ENCODE data around the gene SAMD4A. TPM values are rescaled to one million over a fixed set of nuclear protein-coding genes. Genes with fewer than 3 reads are reported as not detected.
"Not testable (repeated sequence)": the region's sequence is repeated elsewhere in the genome, so short reads cannot be mapped to it uniquely, and the experiment has no call there.

Gene SAMD4A
- total RNA-seq, 2 experiments from 2014 or later: 3.6 to 3.9 TPM

GRCh38 chr14:54796961-54797360, 230.0 kb downstream of the SAMD4A start:
- CTCF ChIA-PET: interaction anchor here (1.2 to 1.3 kb wide), 2 partner anchors 9 to 21 kb away, joined by 3 to 4 read pairs; no protein-coding TSS in a partner anchor
- ATAC-seq (no peak), DNase-seq (no peak)
- H3K4me1 Mint-ChIP-seq (ENCODE audit: low read depth): no peaks in the 10 kb centered on the region
- H3K27me3 Mint-ChIP-seq (ENCODE audit: low read depth): peaks cover 27% of the 10 kb centered on the region
- H3K9me3 Mint-ChIP-seq (ENCODE audit: insufficient read depth): peaks cover 5% of the 10 kb centered on the region
- no peak overlapping the region for H3K27ac Mint-ChIP-seq
- POLR2A ChIA-PET: no interaction called here
- H3K36me3 Mint-ChIP-seq (ENCODE audit: low read depth): peaks cover 3% of the 10 kb centered on the region
- H3K4me3 Mint-ChIP-seq: no peak overlapping the region

DNA sequence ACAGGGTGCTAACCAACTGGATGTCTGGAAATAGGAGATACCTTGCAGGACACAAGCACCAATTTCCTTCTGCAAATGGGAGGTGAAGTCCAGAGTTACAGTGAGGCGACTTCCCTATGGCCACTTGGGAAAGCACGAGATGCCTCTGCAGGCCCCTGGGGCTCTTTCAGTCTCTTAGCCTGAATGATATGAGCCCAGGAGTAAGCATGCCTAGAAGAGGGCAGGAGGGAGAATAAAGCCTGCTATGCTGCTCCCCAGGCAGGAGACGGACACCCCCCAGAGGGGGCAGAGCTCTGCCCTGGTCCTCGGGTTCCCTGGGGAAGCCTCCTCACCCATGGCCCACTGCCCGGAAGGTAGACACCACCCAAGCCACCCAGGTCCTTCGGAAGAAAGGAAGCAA, 230.6 kb downstream of the SAMD4A start:
- H3K9me3 Mint-ChIP-seq (ENCODE audit: insufficient read depth): peaks cover 5% of the 10 kb centered on the region
- no peaks in the 10 kb centered on the region for H3K4me1 Mint-ChIP-seq (ENCODE audit: low read depth)
- H3K27me3 Mint-ChIP-seq (ENCODE audit: low read depth): peaks cover 33% of the 10 kb centered on the region
- H3K4me3 Mint-ChIP-seq: no peak overlapping the region
- CTCF ChIA-PET: no interaction called here
- DNase-seq (no peak), ATAC-seq (no peak)
- POLR2A ChIA-PET: no interaction called here
- no peak overlapping the region for H3K27ac Mint-ChIP-seq
- peaks cover 3% of the 10 kb centered on the region for H3K36me3 Mint-ChIP-seq (ENCODE audit: low read depth)

DNA sequence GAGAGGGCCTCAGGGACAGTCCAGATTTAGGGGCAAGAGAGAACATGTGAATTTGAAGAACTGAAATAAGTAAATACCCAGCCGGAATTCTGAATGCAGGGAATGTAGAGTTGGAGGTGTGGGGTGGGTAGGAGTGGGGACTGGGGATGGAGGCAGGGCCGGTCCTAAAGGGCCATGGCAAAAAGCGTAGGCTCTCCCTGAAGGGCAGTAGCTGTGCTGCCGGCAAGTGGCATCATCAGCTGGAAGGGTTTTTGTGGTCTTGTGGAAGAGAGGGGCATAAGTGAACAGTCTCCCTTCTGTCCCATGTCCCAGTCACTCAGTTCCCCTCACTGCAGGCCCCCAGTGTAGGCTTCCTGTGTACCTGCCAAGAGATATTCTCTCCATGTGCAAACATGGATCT, 231.1 kb downstream of the SAMD4A start:
- H3K36me3 Mint-ChIP-seq (ENCODE audit: low read depth): peaks cover 3% of the 10 kb centered on the region
- CTCF ChIA-PET: no interaction called here

DNA sequence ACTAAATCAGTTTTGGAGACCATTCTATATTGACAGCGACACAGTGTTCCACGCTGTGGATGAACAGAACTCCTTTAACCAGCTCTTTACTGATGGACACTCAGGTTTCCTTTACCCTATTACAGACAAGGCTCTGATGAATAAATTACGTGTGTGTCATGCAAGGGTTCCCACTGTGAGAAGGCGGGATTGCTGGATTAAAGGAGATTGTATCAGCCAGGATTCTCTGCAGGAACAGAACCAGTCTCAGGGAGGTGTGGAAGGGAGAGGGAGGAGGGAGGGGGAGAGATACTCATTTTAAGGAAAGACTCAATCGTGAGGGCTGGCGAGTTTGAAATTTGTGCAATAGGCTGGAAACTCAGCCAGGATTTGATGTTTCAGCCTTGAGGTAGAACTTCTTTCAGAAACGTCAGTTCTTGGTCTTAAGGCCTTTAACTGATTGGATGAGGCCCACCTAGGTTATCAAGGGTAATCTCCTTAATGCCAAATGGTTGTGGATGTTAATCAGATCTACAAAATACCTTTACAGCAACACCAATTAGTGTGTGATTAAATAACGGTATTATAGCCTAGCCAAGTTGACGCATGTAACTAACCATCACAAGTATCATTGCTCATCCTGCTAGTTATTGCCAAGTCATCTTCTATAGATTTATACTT, 231.7 kb downstream of the SAMD4A start:
- Mint-ChIP-seq H3K27me3 (ENCODE audit: low read depth) (peaks cover 33% of the 10 kb centered on the region), H3K27ac (no peak overlapping the region), H3K4me1 (ENCODE audit: low read depth) (no peaks in the 10 kb centered on the region), H3K36me3 (ENCODE audit: low read depth) (peaks cover 3% of the 10 kb centered on the region), H3K9me3 (ENCODE audit: insufficient read depth) (peaks cover 5% of the 10 kb centered on the region), H3K4me3 (no peak overlapping the region)
- CTCF ChIA-PET: interaction anchor here (1.4 kb wide), 1 partner anchor 234 kb away, joined by 3 read pairs; no protein-coding TSS in a partner anchor
- DNase-seq (no peak), ATAC-seq (no peak)
- POLR2A ChIA-PET: interaction anchor here (0.7 kb wide), 1 partner anchor 180 kb away, joined by 3 read pairs; no protein-coding TSS in a partner anchor

More for the DNA sequence above, 231.1 kb downstream of the SAMD4A start:
- Mint-ChIP-seq H3K9me3 (ENCODE audit: insufficient read depth) (peaks cover 5% of the 10 kb centered on the region), H3K27me3 (ENCODE audit: low read depth) (peaks cover 33% of the 10 kb centered on the region), H3K4me1 (ENCODE audit: low read depth) (no peaks in the 10 kb centered on the region), H3K27ac (no peak overlapping the region), H3K4me3 (no peak overlapping the region)
- POLR2A ChIA-PET: no interaction called here
- DNase-seq: no peak
- ATAC-seq: no peak

- ATAC-seq; POLR2A ChIA-PET; H3K4me1 Mint-ChIP-seq (ENCODE audit: low read depth); H3K4me3 Mint-ChIP-seq; H3K9me3 Mint-ChIP-seq (ENCODE audit: insufficient read depth); DNase-seq; H3K36me3 Mint-ChIP-seq (ENCODE audit: low read depth); H3K27ac Mint-ChIP-seq; CTCF ChIA-PET: not testable (repeated sequence)
- peaks cover 43% of the 10 kb centered on the region for H3K27me3 Mint-ChIP-seq (ENCODE audit: low read depth)
Measured at GRCh38 chr14:54801482-54801881, 234.6 kb downstream of the SAMD4A start.

DNA sequence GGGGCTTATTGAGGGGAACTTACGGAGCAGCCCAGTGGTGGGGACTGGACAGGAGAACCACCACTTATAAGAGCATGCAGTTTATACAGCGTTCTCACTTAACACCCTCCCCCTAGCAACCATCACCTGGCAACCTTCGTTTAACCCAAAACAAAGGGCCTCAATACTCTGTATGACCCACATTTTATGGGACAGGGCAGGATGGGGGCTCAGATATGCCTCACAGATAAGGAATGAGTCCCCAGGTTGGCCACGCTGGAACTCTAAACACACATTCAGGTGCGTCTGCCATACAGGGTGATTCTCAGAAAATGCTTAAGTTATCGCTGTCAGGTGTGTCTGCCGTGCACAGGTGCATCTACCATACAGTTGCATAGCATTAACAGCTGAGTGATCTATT, 236.5 kb downstream of the SAMD4A start:
- Mint-ChIP-seq H3K27ac (no peak overlapping the region), H3K4me3 (no peak overlapping the region), H3K9me3 (ENCODE audit: insufficient read depth) (no peaks in the 10 kb centered on the region), H3K36me3 (ENCODE audit: low read depth) (no peaks in the 10 kb centered on the region), H3K27me3 (ENCODE audit: low read depth) (peaks cover 39% of the 10 kb centered on the region), H3K4me1 (ENCODE audit: low read depth) (peaks cover 5% of the 10 kb centered on the region)
- ChIA-PET POLR2A (no interaction called here), CTCF (interaction anchor here (0.7 to 1.5 kb wide), 5 partner anchors 10 to 239 kb away, joined by 3 to 4 read pairs (median 3); no protein-coding TSS in a partner anchor)
- no peak for DNase-seq
- no peak for ATAC-seq

GRCh38 chr14:54803926-54804537, 237.1 kb downstream of the SAMD4A start:
- no peak for DNase-seq
- Mint-ChIP-seq H3K4me3 (no peak overlapping the region), H3K27me3 (ENCODE audit: low read depth) (peaks cover 39% of the 10 kb centered on the region), H3K27ac (no peak overlapping the region), H3K9me3 (ENCODE audit: insufficient read depth) (no peaks in the 10 kb centered on the region), H3K4me1 (ENCODE audit: low read depth) (peaks cover 5% of the 10 kb centered on the region), H3K36me3 (ENCODE audit: low read depth) (no peaks in the 10 kb centered on the region)
- ChIA-PET POLR2A (no interaction called here), CTCF (interaction anchor here (0.7 to 4.3 kb wide), 8 partner anchors 10 to 240 kb away, joined by 3 to 33 read pairs (median 6); partner anchors contain the start of gene SAMD4A)
- no peak for ATAC-seq

GRCh38 chr14:54804538-54805041, 237.7 kb downstream of the SAMD4A start:
- no peak overlapping the region for H3K4me3 Mint-ChIP-seq
- ATAC-seq (no peak), DNase-seq (no peak)
- peaks cover 5% of the 10 kb centered on the region for H3K4me1 Mint-ChIP-seq (ENCODE audit: low read depth)
- H3K36me3 Mint-ChIP-seq (ENCODE audit: low read depth): no peaks in the 10 kb centered on the region
- H3K9me3 Mint-ChIP-seq (ENCODE audit: insufficient read depth): no peaks in the 10 kb centered on the region
- ChIA-PET POLR2A (no interaction called here), CTCF (interaction anchor here (1.0 to 4.8 kb wide), 10 partner anchors 10 to 240 kb away, joined by 3 to 43 read pairs (median 7); partner anchors contain the start of gene SAMD4A)
- H3K27me3 Mint-ChIP-seq (ENCODE audit: low read depth): peaks cover 38% of the 10 kb centered on the region
- H3K27ac Mint-ChIP-seq: no peak overlapping the region

DNA sequence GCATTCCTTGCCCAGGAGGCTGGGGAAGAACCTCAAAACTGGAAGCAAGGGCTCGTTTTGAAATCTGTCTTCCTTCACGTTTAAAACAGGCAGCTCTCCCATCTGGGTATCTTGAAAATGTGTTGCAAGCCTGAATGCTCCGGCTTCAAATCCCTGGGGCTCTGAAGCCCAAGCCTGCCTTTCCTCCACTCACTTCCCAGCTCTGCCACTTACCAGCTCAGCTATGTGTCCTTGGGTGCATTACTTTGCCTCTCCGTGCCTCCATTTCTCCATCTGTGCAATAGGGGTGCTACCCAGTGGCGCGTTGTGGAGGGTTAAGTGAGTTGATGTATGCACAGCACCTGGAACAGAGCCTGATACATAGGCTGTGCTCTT, 238.1 kb downstream of the SAMD4A start:
- no peak for DNase-seq
- ATAC-seq: no peak
- Mint-ChIP-seq H3K9me3 (ENCODE audit: insufficient read depth) (no peaks in the 10 kb centered on the region), H3K27me3 (ENCODE audit: low read depth) (peaks cover 33% of the 10 kb centered on the region), H3K4me3 (no peak overlapping the region), H3K27ac (no peak overlapping the region), H3K4me1 (ENCODE audit: low read depth) (peaks cover 5% of the 10 kb centered on the region), H3K36me3 (ENCODE audit: low read depth) (no peaks in the 10 kb centered on the region)
- ChIA-PET CTCF (interaction anchor here (1.0 to 4.8 kb wide), 10 partner anchors 9 to 348 kb away, joined by 3 to 43 read pairs (median 7); partner anchors contain the start of gene SAMD4A), POLR2A (no interaction called here)

DNA sequence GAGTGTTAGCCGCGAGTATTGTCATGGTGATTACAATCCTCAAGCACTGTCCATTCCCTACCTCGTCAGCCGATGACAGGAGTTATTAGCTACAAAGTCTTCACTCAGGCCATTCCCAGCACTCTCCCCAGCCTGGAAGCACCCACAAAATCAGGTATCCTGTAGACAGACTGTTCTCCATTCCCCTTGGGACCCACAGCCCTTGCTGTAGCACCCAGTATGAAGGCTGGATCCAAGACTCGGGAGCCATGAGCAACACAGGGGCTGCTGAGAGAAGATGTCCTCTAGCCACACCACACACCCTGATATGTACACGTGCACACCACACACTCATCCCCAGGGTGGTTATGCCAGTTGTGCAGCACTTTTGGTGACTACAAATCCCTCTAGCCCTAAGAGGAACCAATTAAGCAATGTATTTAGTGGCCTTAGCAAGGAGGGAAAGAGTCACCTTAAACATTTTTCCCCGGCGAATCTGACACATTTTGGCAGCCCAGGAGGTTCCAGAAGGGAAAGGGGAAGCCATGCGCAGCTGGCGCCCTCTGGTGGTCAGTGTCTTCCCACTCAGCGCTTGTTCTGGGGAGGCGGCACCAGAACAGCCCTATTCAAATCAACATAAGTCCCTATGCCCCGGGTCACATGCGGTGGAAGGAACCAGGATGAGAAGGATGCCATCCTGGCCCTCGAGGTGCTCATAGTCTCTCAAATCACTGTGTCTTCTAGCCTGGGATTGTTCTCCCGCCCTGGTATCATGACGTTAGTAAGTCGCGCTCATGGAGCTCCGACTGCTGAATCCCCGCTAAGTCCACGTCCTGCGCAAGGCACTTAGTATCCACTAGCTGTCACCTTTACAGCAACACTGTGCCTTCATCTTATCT, 238.8 kb downstream of the SAMD4A start:
- H3K4me3 Mint-ChIP-seq: no peak overlapping the region
- ChIA-PET POLR2A (interaction anchor here (1.0 kb wide), 1 partner anchor 13 kb away, joined by 3 read pairs; no protein-coding TSS in a partner anchor), CTCF (interaction anchor here (0.6 to 4.8 kb wide), 20 partner anchors 9 to 347 kb away, joined by 3 to 43 read pairs (median 4); partner anchors contain the start of gene SAMD4A)
- H3K9me3 Mint-ChIP-seq (ENCODE audit: insufficient read depth): no peaks in the 10 kb centered on the region
- no peak overlapping the region for H3K27ac Mint-ChIP-seq
- H3K27me3 Mint-ChIP-seq (ENCODE audit: low read depth): peaks cover 29% of the 10 kb centered on the region
- DNase-seq (peak; percentile 83), ATAC-seq (peak; percentile 92)
- H3K4me1 Mint-ChIP-seq (ENCODE audit: low read depth): peaks cover 5% of the 10 kb centered on the region
- H3K36me3 Mint-ChIP-seq (ENCODE audit: low read depth): no peaks in the 10 kb centered on the region

GRCh38 chr14:54806616-54807015, 239.7 kb downstream of the SAMD4A start:
- peaks cover 5% of the 10 kb centered on the region for H3K4me1 Mint-ChIP-seq (ENCODE audit: low read depth)
- H3K27ac Mint-ChIP-seq: no peak overlapping the region
- no peak for ATAC-seq
- no peaks in the 10 kb centered on the region for H3K9me3 Mint-ChIP-seq (ENCODE audit: insufficient read depth)
- no peak for DNase-seq
- CTCF ChIA-PET: interaction anchor here (0.6 to 4.8 kb wide), 18 partner anchors 10 to 256 kb away, joined by 3 to 43 read pairs (median 4); partner anchors contain the start of gene SAMD4A
- H3K4me3 Mint-ChIP-seq: no peak overlapping the region
- POLR2A ChIA-PET: interaction anchor here (1.0 kb wide), 1 partner anchor 12 kb away, joined by 3 read pairs; no protein-coding TSS in a partner anchor
- no peaks in the 10 kb centered on the region for H3K36me3 Mint-ChIP-seq (ENCODE audit: low read depth)
- peaks cover 27% of the 10 kb centered on the region for H3K27me3 Mint-ChIP-seq (ENCODE audit: low read depth)

Data from activated CD8-positive, alpha-beta T cell treated with anti-CD3 and anti-CD28 coated beads, Interleukin-2, amount 10 ng/mL, durations not matched to agents 7 days and 5 days (primary cell).